ENCODE data around the gene ESR1.
"Not testable (repeated sequence)": the region's sequence is repeated elsewhere in the genome, so short reads cannot be mapped to it uniquely, and the experiment has no call there.

The ESR1 gene

DNA sequence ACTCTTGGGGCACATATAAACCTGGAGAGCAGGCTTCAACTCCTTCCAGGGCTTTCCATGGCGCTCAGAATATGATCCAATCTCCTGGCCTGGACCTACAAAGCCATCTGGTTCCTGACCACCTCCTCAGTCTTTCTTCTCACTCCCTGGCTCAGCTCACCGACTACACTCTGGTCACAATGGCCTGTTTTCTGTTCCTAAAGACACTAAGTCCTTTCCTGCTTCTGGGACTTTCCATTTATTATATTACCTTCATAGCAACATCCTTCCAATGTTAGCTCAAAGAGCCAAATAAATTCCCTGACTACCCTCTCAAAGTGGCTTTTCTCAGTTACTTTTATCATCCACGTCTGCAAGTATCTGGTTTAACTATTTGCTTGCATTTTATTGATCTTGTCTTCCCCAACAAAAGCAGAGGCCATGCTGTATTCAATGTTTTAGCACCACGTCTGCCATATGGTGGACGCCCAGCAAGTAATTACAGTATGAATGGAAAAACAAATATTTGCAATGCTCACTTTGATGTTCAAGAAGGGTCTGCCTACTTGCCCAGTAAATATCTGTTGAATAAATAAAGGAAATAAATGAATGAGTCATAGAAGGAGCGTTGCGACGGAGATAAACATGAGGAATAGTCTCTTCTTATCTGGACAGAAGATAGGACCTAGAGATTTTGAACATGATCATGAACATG is 328.4 kb downstream of the ESR1 start:
- peak; percentile 47 for DNase-seq (ENCODE audit: low spot score)

DNA sequence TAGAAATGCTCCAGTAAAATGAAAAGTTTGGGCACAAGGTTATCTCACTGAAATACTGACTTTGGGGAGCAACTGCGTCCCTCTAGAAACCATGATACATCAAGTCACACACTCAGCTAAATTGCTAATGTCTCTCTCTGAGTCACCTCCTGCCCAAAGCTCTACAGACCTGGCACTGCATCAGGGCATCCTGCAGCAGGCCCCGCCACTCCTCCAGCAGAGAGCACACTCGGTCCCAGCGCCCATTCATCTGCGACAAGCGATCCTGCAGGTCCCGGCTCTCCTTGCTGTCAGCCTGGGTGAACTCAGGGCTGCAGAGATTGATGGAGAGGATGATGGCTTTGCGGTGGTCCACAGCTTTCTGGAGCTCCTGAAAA is 329.0 kb downstream of the ESR1 start:
- peak; percentile 41 for DNase-seq (ENCODE audit: low spot score)

DNA sequence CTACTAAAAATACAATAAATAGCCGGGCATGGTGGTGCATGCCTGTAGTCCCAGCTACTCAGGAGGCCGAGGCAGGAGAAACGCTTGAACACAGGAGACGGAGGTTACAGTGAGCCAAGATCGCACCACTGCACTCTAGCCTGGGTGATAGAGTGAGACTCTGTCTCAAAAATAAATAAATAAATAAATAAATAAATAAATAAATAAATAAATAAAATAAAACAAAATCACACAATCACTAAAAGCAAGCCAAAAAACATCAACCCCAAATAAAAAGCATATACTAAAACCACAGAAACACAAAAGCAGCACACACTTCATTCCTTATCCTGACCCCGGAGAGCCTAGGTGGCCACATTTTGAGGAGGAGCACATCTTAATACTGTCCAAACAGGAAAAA is 330.9 kb downstream of the ESR1 start:
- DNase-seq (ENCODE audit: low spot score): not testable (repeated sequence)

DNA sequence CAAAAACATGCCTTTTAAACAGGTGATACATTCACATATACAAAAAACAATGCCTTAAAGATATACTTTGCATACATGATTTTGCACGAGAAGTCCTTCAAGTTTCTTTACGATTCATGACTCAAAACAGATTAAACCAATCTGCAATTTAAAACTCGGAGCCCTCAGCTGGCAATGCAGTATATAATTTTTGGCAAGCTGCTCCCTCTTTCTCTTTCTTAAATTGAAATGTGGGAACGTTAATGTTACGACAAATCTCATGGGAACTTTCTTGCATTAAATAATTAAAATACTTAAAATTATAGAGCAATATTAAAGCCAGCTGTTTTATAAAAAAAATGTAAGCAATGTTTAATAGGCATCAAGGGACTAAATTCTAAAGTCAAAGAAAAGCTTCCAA is 334.6 kb downstream of the ESR1 start:
- DNase-seq (ENCODE audit: low spot score): no peak

DNA sequence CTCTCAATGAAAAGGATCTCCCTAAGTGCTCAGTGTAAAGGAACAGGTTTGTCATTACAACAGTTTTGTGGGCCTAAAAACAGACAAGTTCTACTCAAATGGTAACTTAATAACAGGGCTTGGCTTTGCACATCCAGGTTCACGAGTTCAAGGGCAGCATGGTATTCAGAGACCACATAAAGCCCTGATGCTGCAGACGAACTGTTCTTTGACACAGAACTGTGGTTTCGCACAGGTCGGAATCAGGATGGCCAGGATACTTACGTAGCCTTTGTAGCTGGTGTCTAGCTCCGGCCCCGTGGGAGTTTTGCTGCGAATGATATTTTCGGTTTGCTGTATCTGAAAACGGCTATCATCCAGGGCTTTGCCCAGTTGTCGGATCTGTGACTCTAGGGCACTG is 335.9 kb downstream of the ESR1 start:
- no peak for DNase-seq (ENCODE audit: low spot score)

DNA sequence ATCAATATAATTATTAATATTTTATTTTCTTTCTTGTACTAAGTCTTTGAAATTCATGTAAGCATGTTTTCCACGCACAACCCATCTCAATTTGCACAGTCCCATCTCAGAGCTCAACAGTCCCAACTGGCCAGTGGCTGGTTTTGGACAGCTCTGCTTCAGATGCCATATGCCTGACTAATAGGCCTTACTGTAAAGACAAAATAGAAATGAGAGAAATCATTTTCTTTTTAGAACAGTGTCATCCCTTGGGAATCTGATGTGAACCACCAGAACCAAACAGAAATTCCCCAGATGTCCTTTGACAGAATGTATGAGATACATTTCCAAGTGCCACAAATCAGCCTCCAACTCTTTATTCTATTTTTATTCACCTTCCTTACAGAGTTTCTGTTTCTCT is 338.9 kb downstream of the ESR1 start:
- no peak for DNase-seq (ENCODE audit: low spot score)

DNA sequence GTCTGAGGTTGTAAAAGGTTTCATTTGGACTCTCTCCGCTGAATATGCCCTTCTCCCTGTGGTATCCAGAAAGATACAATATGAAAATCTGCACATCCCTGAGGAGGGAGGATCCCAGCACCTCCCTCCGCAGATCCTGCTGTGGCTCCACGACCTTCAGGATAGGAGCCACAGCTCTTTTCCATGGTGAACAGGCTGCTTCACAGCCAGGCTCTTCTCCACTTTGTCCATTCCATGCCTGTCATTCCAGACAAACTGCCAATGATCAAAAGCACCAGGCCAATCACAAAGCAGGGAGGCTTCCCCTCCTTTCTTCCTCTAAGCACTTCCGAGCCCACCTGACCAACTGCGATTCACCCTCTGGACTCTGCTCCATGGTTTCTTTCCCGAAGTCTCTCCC is 339.8 kb downstream of the ESR1 start:
- DNase-seq (ENCODE audit: low spot score): no peak

DNA sequence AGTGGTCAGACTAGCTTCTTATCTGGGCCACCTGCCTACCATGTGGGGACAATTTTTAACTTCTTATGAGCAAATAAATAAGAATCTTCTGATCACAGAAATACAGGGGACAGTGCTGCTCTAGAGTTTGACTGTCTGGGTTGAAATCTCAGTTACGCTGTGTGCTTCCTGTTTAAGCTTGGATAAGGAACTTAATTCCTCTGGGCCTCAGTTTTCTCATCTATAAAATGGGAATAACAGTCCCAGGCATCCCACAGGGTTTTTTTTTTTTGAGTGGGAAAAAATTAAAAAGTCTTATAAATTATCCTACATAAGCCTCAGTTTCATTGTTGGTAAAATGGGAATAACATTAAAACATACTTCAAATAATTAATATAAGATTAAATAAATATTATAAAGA is 340.9 kb downstream of the ESR1 start:
- no peak for DNase-seq (ENCODE audit: low spot score)

DNA sequence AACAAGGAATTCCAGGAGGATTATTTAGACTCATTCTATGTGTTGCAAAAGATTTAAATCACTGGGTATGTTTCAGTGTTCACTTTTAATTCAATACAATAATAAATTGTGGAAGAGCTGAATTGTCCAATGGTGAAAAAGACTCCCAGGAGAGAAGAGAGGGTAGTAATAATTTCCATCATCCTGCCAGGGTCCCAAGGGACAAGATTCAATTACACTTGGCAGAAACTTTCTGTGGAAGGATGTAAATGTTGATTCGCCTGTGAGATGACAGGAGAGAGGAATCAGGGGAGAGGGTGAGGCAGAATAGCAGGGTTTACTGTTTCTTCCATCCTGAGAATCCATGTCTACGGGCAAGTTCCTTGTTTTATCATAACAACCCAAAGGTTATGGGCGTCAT is 342.7 kb downstream of the ESR1 start:
- no peak for DNase-seq (ENCODE audit: low spot score)

DNA sequence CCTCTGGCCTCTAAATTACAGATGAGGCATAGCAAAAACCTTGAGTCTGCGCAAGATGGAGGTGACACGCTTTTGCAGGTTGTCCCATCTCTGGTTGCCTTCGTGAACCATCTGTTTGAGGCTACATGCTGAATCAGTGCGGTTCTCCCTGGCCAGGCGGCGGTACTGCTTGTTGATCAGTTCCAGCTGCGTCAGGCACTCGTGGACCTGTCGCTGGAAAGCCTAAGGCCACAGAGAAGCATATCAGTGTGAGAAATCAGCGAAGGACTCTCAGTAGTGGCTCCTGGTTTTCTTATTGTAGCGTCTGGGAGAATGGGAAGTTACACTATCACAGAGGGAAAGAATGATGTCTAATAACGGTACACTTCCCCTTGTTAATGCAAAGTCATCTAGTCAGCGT is 344.4 kb downstream of the ESR1 start:
- DNase-seq (ENCODE audit: low spot score): no peak

DNA sequence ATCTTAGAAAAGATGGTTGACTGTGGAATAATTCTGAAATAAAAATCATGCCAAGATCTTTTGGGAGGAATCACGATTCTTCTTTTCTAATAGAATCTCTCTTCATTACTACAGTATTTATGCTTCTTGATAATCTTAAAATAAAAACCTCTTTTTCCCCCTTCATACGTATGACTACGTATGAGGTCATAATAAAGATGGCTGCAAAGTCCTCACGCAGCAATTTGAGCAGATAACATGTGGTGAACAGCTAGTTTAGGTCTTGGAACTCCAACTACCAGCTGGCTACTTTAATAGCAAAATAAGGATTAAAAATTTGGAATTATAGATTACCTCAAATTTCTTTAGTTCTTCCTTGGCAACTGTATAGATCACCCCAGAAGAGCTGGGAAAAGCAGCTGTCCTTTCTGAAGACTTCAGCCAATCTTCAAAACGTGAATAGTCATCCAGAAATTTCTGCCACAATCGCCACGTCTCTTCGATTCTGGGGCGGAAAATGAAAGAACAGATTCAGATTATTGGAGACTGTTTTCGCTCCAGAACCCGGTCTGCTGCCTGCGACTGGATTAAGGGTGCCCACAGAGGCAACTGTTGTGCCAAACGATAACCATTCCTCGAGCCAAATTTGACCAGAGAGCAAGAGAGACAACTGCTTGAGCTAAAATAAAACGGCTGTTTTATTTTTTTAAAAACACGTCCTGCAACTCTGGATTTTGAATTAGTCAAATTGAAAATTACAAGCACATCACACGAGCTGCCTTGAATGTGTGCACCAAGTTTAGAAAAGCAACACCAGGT is 347.3 kb downstream of the ESR1 start:
- no peak for DNase-seq (ENCODE audit: low spot score)

DNA sequence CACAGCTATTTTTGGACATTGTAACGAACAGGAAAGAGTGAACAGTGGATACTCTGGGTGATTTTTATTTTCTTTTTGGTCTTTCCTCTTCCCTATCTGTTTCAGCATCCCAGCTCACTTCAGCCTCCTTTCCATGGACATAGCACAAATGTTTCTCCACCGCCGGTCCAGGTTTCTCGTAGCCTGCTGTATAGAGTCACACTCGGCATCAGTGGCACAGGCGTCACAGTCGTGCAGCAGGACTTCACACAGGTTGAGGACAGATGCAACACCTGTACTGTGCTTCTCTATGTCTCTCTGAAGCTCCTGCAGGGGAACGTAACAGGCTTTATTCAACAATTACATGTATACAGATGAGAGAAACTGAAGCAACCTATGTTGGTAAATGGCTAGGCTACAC is 348.3 kb downstream of the ESR1 start:
- DNase-seq (ENCODE audit: low spot score): no peak

DNA sequence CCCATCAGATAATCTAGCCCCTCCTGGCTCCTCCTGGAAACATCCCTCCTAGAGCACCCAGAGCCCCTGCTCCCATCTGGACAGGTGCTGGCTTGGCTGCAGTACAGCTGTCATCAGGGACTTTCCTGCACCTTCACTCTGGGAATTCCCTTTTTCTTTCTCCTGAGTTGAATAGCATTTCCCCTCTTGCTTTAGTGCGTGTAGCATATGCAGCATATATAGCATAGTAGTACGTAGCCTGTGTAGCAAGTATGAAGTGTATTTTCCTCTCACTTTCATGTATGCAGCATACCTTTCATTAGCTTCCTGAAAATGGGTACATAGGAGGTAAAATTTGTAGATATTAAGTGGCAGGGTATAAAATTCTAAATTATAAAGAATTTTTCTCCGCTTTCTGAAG is 352.9 kb downstream of the ESR1 start:
- DNase-seq (ENCODE audit: low spot score): no peak

DNA sequence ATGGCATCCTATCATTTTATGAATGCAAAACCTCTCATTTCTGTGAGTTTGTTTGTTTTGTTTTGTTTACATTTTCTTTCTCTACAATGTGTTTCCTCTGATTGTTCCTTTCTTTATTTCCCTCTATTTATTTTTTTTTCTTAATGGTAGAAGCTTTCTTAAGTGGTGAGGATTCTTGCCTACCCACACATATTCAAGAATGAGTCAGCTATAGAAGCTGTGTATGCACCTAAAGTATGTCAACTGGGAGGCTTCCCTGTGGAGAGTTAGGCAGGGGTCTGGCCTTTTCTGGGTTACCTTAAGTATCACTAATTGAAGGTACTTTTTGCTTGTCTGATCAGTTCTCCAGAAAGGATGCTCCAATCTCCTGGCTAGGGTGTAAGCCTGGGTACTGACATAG is 354.0 kb downstream of the ESR1 start:
- DNase-seq (ENCODE audit: low spot score): no peak

DNA sequence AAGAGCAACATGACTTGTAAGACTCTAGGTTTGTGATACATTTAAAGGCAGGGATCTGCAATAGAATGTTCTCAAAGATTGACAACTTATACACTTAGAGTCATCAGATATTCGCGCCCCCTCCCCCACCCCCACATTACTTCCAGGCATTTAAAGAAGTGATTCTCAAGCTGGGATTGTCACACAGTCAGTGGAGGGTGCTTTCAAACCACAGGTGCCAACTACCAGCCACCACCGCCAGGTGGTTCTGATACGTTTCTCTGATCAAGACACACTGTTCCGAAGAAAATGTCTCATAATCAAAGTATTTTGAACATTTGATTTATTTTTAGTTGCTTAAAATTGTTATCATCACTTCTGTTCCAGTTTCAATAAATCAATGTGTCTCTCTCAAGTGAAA is 357.5 kb downstream of the ESR1 start:
- DNase-seq (ENCODE audit: low spot score): no peak

DNA sequence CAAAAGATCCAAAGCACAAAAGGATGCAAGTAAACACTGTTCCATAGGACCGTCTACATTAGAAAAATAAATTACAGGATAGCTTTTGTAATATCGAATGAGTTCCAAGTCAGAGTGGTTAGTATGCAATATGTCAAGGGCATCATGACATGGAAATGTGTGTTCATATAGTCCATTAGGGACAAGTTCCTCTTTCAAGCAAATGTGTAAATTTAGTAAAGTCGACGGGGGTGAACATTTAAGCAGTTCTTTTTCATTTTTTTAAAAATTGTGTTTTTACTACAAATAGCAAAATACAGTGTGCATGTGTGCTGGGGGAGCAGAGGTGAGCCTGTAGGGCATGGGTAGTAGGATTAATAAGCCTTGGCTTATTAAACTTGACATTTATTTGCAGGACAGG is 359.0 kb downstream of the ESR1 start:
- no peak for DNase-seq (ENCODE audit: low spot score)

DNA sequence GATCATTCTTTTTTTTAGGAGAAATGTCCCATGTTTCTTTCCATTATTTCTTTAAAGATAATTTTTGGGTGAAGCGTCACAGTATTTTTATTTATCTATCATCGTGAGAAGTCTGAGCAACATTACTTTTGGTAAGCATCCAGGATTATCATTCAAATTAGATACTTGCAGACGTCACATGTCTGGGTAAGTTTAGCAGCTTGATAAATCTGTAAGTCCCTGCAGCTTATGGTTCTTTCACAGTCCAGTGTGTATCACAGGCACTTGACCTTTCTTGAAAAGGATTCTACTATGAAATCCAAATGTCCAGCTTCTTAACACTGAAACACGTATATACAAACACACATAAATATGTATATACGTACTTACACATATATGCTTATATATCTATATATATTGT is 359.4 kb downstream of the ESR1 start:
- no peak for DNase-seq (ENCODE audit: low spot score)

DNA sequence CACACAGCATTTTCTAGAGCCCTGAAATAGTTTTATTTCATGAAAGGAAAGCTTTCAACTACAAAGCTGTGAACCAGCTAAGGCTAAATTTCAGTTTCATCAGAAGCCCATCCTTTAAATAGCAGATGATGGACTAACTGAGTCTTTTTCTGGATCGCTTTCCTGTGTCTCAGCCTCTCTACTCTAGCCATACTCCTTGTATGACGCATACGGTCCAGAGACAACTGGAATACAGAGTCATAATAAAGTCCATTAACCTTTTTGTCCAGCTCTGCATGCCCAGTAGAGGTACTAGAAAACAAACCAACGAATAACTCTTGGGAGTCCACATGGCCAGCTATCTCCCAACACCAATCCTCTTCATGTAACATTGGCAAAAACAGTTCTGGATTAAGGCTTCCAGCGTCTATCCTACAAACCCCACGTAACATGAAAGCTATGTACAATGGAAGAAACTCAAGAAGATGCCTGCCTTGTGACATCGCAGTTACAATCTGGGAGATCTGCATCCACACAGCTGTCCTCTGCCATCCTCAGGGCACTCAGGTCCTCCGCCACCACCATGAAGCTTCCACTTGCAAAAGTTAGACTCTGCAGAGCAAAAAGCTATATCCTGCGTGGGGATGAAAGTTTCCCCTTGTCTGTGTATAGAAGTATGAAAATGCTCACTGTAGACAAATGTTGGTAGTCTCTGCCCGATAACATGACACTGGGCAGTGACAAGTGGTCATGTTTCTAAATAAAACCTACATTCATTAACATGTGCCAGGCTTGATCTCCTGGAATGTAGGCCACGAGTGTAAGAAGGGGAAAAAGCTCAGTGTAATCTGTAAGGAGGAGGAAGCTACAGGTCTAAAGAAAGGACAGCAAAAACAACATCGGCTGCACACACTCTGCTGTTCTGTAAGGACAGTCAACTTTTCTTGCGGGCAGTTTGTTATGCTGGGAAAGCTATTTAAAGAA is 360.4 kb downstream of the ESR1 start:
- no peak for DNase-seq (ENCODE audit: low spot score)

DNA sequence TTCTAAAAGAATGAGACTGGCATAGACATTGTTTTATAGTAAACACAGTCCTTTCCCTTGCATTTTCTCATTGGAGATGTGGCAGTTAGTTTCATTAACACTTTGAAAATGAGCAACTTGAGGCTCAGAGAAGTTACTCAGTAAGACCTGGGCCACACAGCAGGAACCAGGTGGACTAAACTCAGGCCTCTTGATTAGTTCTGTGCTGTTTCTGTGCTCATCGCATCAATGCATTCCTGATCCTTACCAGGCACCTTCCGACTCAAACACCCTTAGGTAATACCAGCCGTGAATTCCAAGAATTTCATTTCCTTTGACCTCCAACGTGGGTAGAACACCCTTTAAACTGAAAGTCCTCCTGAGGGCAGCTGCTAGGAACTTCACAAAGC is 362.8 kb downstream of the ESR1 start:
- no peak for DNase-seq (ENCODE audit: low spot score)

DNA sequence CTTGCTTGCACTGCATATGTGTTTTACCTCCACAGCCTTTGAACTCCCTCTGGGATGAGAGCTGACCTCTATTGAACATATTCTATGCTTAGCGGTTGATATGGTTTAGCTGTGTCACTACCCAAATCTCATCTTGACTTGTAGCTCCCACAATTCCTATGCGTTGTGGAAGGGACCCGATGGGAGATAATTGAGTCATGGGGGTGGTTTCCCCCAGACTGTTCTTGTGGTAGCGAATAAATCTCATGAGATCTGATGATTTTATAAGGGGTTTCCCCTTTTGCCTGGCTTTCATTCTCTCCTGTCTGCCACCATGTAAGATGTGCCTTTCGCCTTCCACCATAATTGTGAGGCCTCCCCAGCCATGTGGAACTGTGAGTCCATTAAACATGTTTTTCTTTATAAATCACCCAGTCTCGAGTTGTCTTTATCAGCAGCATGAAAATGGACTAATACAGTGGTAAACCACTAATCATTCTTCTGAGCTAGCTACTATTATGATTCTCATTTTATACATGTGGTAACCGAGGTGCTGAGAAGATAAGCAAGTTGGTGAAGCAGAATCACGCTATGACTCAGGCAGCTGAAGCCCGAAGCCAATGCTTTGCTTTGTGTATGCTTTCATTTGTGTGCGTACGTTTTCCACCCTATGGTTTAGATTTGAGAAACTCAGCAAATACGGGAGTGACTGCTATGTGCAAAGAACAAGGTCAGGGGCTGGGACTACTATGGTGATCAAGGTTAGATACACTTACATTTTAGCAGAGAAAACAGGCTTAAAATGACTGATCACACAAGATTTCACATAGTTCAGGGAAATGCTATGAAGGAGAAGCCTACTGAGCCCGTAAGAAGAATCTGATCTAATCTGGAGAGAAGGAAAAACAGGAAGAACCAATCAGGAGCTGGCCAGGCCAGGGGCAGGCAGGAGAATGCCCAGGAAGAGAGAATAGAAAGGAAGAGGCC is 363.5 kb downstream of the ESR1 start:
- no peak for DNase-seq (ENCODE audit: low spot score)

DNA sequence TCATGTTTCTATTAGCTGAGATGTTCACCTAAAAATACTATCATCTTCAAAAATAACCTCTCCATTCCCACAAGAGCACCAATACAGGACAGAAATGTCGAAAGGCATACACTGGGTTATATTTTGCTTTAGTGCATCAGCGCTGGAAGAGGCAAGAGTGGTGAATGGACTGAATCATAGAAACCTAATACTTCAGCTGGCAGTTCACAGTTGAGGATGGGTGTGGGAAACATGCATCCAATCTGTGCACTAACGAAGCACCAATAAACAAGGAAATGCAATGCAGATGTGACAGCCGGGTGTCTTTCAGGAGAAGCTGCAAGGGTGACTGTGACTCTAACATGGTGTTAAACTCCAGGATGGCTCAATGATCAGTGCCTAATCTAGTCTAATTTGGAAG is 365.8 kb downstream of the ESR1 start:
- DNase-seq (ENCODE audit: low spot score): no peak

DNA sequence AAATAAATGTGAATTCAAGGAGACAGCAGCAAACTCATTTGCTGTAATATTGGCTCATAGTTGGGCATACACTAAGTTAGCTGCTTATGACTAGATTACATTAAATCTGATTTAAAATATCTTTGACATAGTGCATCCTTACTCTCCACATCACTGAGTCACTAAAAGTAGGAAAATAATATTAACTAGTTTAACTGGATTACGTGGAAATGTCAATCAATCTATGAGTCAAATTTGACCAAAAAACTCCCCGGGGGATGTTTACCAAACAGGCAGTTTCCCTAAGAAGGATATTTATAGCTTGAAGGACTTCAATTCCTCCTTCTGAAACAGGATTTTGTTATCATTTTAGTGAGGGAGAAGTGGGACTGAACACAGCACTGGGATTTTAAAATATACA is 366.5 kb downstream of the ESR1 start:
- DNase-seq (ENCODE audit: low spot score): no peak

Measured in SW480 (cell line).